GDM1 (cell line): Measurements from ENCODE around the gene MAB21L4.

Source experiments
- DNase-seq: peaks from one replicate; lab custom pipeline; 2025; lab: John Stamatoyannopoulos, UW

MAB21L4 gene

DNA sequence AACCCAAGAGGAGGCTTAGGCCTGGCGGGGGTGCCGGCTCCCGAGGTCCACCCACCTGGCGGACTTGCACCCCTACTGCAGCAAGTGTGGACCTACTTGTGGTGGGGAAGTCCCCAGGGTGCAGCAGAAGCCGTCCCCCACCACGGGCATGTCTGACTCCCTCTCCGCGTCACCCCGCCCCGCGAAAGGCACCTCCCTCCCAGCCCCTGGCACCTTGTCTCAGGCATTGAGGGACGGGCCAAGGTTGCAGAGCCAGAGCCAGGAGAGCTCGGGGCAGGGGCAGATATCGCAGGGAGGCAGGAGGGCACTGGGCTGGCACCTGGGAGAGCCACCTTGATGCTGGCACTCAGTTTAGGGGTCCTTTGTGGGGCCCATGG is 29.2 kb upstream of the MAB21L4 start:
- DNase-seq = no peak

DNA sequence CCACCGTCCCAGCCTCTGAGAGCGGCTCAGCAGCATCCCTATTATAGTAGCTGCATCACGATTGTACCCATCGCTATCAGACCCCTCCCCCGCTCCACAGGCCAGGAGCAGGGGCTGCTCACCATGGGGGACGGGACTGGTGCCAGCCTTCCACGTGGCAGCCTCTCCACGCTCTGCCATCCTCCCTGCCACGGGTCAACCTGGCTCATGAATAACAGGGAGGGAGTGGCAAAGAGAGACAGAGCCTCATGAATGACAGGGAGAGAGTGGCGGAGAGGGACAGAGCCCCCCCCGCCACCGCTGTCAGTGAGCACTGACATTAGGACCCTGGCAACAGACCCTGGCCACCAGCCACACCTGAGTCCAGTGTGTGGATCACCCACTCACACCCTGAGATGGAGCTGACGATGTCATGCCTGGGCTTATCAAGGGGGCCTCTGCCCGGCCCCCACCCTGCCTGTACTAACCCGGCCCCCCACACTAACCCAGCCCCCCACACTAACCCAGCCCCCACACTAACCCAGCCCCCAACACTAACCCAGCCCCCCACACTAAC is 27.1 kb upstream of the MAB21L4 start:
- DNase-seq = no peak

GRCh38 chr2:240922245-240922981 is 26.5 kb upstream of the MAB21L4 start:
- DNase-seq = no peak

DNA sequence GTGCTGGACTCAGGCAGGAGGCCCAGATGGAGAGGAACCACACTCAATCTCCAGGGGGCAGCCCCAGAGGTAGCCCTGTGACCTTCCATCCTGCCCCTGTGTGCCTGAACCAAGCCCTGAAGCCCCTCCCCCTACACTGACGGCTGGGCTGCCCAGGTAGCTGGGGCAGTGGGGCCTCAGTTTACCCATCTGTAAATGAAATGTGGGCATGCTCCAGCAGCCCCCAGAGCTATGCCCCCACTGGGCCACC is 26.0 kb upstream of the MAB21L4 start:
- no peak for DNase-seq

DNA sequence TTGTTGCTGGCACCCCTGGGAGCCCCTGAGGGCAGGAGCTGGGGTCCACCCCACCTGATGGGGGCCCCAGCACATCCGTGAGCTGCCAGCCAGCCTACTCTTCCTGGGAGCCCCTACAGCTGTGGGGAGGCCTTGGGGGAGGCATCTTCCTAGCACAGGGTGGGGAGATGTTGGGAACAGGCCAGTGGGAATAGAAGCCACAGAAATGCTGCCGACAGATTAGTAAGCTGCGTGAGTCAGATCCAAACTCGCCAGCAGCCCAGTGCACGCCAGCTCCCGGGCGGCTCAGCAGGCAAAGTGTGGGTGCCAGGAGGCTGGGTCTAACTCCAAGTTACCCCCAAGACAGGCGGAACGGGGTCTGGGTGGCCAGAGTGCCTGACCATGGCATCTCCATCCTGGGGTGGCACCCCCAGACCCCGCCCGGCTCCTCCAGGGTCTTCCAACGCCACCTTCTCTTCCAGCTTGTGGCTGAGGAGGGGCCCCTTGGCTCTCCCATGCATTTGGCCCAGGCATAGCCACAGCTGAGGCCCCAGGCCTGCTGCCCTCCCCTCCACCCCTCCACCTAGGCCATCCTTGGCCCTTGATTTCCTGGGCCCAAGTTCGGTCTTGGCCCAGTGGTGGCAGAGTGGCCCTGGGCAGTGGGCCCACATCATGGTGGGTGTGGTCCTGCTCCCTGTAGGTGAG is 25.5 kb upstream of the MAB21L4 start:
- DNase-seq = no peak

DNA sequence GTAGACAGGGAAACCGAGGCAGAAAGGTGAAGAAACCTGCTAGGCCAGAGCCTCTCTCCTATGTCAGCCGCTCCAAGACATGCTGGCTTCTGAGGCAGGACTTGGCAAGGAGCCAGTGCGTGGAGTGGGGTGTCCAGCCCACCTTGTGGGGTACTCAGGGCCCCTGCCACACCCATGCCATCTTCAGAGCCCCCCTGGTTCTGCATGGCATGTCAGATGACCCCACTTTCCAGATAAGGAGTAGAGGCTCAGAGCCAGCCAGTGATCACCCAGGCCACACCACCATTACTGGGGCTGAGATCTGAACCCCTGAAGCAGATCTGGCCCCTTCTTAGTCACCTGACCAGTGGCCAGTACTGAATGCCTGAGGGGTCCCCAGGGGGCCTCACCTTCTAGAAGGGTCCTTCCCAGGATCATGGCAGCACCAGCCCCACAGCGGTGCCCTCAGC is 24.9 kb upstream of the MAB21L4 start:
- DNase-seq = no peak

- DNase-seq = no peak
Observed at GRCh38 chr2:240919786-240920782, 24.1 kb upstream of the MAB21L4 start.

GRCh38 chr2:240919161-240919781 is 23.3 kb upstream of the MAB21L4 start:
- no peak for DNase-seq

GRCh38 chr2:240918258-240919091 is 22.5 kb upstream of the MAB21L4 start:
- no peak for DNase-seq

GRCh38 chr2:240917684-240918257 is 21.8 kb upstream of the MAB21L4 start:
- no peak for DNase-seq

DNA sequence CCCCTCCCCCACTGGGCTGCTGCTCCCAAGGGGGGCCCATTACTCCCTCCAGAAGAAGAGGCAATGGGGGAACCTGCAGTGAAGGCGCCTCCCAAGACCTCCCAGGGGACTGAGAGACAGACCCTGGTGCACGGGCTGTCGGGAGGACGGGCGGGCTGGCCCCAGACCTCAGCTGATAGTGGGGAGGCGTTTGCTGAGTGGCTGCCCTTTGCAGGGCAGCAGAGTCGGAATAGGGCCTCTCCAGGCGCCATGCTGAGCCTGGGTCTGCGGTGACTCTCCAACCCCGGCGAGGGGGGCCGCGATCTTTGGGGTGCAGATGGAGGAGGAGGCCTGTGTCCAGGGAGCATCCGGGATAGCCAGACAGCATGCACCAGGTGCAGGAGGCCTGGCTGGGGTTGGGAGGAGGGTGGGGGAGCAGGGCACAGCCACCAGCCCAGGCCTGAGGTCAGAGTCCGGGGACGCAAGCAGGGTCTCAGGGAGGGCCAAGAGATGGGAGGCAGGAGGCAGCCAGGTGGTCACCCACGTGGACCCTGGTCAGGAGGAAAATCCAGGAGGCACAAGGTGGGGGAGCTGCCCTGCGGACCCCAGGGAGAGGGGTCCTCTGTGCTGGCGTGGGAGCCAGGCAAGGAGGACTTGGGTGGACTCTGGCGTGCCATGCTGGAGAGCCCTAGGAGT is 21.2 kb upstream of the MAB21L4 start:
- no peak for DNase-seq

DNA sequence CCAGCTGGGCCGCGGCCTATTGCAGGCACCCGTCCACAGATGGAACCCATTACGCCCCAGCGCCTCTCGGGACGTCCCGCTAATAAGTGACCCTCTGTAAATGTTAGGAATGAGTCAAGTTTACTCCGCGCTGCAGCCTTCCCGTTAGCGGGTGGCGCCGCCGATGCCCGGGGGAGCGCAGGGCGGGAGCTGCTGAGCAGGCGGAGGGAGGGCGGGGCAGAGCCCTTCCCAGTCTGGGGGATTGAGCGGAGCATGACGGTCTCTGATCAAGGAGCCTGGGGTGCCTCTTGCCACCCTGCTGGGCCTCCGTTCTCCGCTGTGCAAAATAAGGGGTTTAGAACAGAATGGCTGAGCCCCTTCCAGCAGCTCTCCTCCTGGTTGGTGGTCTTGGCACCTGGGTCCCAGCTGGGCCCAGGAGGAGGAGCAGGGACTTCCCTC is 20.6 kb upstream of the MAB21L4 start:
- no peak for DNase-seq

GRCh38 chr2:240915526-240916341 is 19.8 kb upstream of the MAB21L4 start:
- DNase-seq = no peak

DNA sequence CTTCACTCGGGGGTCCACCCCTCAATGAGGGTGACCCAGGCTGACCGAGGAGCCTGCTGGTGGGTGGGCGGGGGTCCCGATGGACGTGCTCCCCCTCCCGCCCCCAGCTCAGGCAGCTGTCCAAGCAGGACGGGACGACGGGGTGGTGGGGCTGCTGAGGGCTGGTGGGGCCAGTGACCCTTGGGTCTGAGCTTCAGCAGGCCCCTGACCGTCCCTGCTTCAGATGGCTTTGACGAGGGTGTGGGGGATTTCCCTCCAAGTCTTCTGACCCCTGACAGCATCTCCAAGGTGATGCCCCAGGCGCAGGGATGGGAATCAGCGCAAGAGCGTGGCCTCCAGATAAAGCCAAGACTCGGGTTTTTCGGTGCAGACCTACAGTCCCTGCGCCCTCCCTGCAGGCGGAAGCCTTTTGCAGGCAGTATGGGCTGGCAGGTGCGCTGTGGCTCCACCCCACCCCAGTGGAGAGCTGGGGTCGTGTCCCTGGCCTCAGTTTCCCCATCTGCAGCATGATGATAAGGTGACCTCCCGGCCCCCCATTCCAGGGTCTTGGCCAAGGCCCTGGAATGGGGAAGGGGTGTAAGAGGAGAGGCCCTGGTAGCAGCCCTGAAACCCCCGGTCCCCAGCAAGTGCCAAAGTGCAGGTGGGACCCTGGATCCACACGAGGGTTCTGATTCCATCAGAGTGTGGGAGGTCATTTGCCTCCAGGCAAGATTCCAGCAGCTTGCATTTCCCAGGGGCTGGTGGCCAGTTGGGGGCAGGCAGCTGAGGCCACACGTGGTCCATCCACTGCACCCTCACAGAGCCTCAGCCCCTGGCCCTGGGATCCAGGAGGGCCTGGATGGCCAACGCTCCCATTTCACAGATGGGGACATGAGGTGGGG is 18.9 kb upstream of the MAB21L4 start:
- DNase-seq = no peak

- no peak for DNase-seq
Observed at GRCh38 chr2:240913810-240914644, 18.1 kb upstream of the MAB21L4 start.

GRCh38 chr2:240912878-240913809 is 17.2 kb upstream of the MAB21L4 start:
- DNase-seq = no peak
